ENCODE results near the gene RAP1GAP2. TPM values are rescaled to one million over a fixed set of nuclear protein-coding genes. Genes with fewer than 3 reads are reported as not detected.

RAP1GAP2 gene
- total RNA-seq, 4 donors from 2014 or later, result 0.85 to 2.4 (median 1.5) TPM

DNA sequence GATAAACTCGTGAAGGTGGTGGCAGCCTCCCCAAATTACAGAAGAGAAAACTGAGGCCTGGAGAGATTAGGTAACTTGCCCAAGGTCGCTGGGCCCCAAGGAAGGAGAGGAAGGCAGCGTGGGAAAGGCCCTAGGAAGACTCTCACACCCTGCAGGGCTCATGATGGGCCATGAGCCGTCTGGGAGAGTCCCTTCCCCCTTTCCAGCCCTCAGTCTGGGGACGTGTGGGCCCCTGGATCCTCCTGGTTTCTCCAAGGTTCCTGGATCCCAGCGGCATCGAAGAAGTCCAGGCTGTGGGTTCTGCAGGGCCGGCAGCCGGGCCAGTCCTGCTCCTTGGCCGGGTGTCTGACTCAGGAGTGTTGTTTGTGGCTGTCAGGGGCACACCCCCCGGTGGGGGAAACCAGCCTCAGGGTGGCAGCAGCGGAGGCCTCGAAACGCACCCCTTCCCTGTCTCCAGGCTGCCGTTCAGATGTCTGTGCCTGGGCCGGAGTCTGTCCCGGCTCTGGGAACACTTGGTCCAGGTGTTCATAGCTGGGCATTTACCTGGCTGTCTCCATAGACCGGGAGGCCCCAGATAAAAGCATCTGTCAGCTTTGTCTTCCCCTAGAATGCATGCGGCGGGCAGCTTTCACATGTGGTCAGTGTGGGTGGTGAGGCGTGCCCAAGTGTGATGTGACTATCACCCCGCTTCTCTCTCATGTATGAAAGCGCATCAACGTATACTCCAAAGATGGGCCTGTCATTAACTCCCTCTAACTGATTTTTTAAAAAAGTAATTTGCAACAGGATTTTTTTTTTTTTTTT is 3.7 kb upstream of the RAP1GAP2 start:
- intact Hi-C loops (cut with DNase I; ENCODE audit: low total_unique reads), result no loop called here
- TF ChIP-seq POLR2A (IDR thresholded peaks at IDR 0.05), result no peak
- TF ChIP-seq, protein P1, sequence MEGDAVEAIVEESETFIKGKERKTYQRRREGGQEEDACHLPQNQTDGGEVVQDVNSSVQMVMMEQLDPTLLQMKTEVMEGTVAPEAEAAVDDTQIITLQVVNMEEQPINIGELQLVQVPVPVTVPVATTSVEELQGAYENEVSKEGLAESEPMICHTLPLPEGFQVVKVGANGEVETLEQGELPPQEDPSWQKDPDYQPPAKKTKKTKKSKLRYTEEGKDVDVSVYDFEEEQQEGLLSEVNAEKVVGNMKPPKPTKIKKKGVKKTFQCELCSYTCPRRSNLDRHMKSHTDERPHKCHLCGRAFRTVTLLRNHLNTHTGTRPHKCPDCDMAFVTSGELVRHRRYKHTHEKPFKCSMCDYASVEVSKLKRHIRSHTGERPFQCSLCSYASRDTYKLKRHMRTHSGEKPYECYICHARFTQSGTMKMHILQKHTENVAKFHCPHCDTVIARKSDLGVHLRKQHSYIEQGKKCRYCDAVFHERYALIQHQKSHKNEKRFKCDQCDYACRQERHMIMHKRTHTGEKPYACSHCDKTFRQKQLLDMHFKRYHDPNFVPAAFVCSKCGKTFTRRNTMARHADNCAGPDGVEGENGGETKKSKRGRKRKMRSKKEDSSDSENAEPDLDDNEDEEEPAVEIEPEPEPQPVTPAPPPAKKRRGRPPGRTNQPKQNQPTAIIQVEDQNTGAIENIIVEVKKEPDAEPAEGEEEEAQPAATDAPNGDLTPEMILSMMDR (IDR thresholded peaks at IDR 0.05 in 4 of 5, conservative IDR thresholded peaks at IDR 0.05 in 1 of 5), result no peak
- no peaks in the 10 kb centered on the region for H3K9me3 ChIP-seq
- H3K4me3 ChIP-seq, result no peak overlapping the region
- peaks cover 2 to 5% (median 5%) of the 10 kb centered on the region in 3 donors for H3K27me3 ChIP-seq
- ATAC-seq (no peak), DNase-seq (no peak)
- in situ Hi-C loops (cut with MboI; ENCODE audit: low sequenced_read_pairs in 4 of 4), result no loop called here
- no peaks in the 10 kb centered on the region for H3K36me3 ChIP-seq
- H3K4me1 ChIP-seq, result no peaks in the 10 kb centered on the region
- H3K27ac ChIP-seq, result no peak overlapping the region

DNA sequence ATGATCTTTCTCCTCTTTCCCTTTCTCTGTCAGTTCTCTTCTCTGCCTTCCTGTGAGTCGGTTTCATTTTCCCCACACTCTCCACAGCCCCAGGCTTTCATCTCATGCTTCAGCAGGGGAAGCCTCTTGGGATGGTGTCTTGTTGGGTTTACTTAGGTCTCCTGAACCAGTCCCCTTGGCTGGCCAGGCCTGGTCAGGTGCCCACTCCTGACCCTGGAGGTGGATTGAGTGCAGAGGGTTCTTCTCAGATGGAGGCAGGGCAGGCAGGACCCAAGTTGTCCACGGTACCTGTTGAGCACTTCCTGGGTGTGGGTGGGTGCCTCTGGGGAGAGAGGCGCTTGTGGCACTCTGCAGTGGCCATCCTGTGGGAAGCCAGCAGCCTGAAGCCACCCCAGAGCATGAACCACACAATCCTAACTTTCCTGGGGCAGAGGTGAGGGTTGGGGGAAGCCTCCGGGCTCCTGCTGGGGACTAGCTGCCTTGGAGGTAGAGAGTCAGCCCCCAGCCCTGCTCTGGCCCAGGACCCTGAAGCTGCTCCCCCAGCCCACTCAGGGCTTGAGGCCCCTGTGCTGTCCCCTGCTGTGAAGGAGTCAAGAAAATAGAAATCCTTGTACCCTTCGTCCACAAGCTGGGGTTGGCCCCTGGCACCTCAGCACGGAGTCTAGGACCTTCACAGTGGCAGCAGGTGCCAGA is 2.0 kb upstream of the RAP1GAP2 start:
- intact Hi-C loops (cut with DNase I; ENCODE audit: low total_unique reads), result no loop called here
- no peak for ATAC-seq

DNA sequence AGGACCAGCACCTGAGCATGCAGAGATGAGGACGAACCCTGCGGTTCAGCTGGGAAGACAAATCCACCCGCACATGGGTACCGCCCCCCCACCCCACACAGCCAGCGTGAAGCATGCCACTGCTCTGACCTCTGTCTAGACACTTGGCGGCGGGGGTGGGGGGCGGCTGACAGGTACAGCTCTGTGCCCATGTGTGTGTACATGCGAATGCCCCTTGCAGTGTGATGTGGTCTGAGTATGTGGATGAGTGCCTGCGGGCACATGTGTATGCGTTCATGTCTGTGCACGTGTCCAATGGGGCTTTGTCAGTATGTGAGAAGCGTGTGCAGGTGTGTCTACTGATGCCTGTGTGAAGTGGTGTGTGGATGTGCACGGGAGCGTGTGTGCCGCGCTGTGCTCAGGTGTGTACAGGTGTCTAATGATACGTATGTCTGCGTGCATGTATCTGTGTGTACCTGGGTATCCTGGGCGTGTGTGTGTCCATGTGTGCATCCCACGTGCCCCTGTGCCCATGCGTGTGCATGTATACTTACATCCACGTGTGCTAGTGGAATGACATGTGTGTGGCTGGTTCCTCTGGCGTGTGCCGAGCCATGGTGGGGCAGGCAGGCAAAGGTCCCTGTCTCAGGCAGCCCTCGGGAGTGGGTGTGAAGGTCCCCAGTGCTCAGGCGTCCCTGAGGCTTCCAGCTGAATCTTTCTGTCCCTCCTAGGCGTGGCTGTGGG is 636 bp upstream of the RAP1GAP2 start:
- intact Hi-C loops (cut with DNase I; ENCODE audit: low total_unique reads), result no loop called here
- Histone ChIP-seq H3K9me3 (no peaks in the 10 kb centered on the region), H3K4me1 (no peaks in the 10 kb centered on the region), H3K27ac (no peak overlapping the region), H3K4me3 (no peak overlapping the region), H3K27me3 (peaks cover 5 to 11% (median 6%) of the 10 kb centered on the region in 3 donors), H3K36me3 (no peaks in the 10 kb centered on the region)
- ATAC-seq, result no peak
- in situ Hi-C loops (cut with MboI; ENCODE audit: low sequenced_read_pairs in 4 of 4), result no loop called here
- TF ChIP-seq, protein P1 (IDR thresholded peaks at IDR 0.05 in 4 of 5, conservative IDR thresholded peaks at IDR 0.05 in 1 of 5), result no peak
- no peak for TF ChIP-seq POLR2A (IDR thresholded peaks at IDR 0.05)
- DNase-seq, result no peak

More for the DNA sequence above, 2.0 kb upstream of the RAP1GAP2 start:
- Histone ChIP-seq H3K9me3 (no peaks in the 10 kb centered on the region), H3K4me1 (no peaks in the 10 kb centered on the region), H3K27ac (no peak overlapping the region), H3K4me3 (no peak overlapping the region), H3K36me3 (no peaks in the 10 kb centered on the region), H3K27me3 (peaks cover 5 to 7% (median 6%) of the 10 kb centered on the region in 3 donors)
- no peak for DNase-seq
- in situ Hi-C loops (cut with MboI; ENCODE audit: low sequenced_read_pairs in 4 of 4), result no loop called here
- TF ChIP-seq POLR2A (IDR thresholded peaks at IDR 0.05), result no peak
- TF ChIP-seq, protein P1 (IDR thresholded peaks at IDR 0.05 in 4 of 5, conservative IDR thresholded peaks at IDR 0.05 in 1 of 5), result no peak

DNA sequence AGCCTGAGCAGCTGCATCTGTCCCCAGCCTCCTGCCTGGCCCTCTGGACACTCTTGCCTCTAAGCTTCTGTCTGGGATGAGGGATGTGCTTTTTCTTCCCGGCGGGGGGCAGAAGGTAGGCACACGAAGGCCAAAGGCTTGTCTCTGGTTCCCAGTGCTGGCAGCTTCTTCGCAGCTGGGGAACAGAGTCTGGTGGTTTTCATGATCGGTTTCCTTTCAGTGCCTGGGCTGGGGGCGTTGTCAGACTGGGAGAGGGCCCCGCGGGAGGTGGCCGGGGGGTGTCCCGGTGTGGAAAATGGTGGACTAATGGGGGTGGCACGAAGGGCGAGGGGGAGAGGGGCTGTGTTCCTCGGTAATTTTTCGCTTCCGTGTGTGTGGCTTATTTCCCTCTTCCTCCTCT is 988 bp downstream of the RAP1GAP2 start:
- no peak overlapping the region for H3K4me3 ChIP-seq
- no peak for ATAC-seq
- peaks cover 5 to 14% (median 6%) of the 10 kb centered on the region in 3 donors for H3K27me3 ChIP-seq
- H3K36me3 ChIP-seq, result no peaks in the 10 kb centered on the region
- no peak overlapping the region for H3K27ac ChIP-seq
- H3K9me3 ChIP-seq, result no peaks in the 10 kb centered on the region
- intact Hi-C loops (cut with DNase I; ENCODE audit: low total_unique reads), result no loop called here
- TF ChIP-seq POLR2A (IDR thresholded peaks at IDR 0.05), result no peak
- TF ChIP-seq, protein P1 (IDR thresholded peaks at IDR 0.05 in 4 of 5, conservative IDR thresholded peaks at IDR 0.05 in 1 of 5), result no peak
- no peaks in the 10 kb centered on the region for H3K4me1 ChIP-seq
- in situ Hi-C loops (cut with MboI; ENCODE audit: low sequenced_read_pairs in 4 of 4), result no loop called here
- no peak for DNase-seq

Measured in gastrocnemius medialis (tissue), 4 donors.